Measurements from ENCODE around the gene TCHP.
"Not testable (repeated sequence)": the region's sequence is repeated elsewhere in the genome, so short reads cannot be mapped to it uniquely, and the experiment has no call there.

Gene TCHP
- total RNA-seq: 37.1 reads per million, percentile 61 among the genes with 10 or more reads in this experiment

- DNase-seq: peak; percentile 63
These were observed at the start of gene TCHP for GRCh38 chr12:109899783-109900751. TSS of gene TCHP (plus strand) at chr12:109900274. CDS start at chr12:109903027, 2,753 bp downstream.

- not testable (repeated sequence) for DNase-seq
These were observed 49.6 kb upstream of the TCHP start for GRCh38 chr12:109850518-109850917.

GRCh38 chr12:109855377-109855776, 44.7 kb upstream of the TCHP start:
- no peak for DNase-seq

- DNase-seq: no peak
These were observed 42.4 kb upstream of the TCHP start for GRCh38 chr12:109857715-109858114.

GRCh38 chr12:109858764-109859163, 41.3 kb upstream of the TCHP start:
- DNase-seq: no peak

- DNase-seq: no peak
These were observed 39.1 kb upstream of the TCHP start for GRCh38 chr12:109860977-109861376.

GRCh38 chr12:109861689-109862314, 38.3 kb upstream of the TCHP start:
- no peak for DNase-seq

- not testable (repeated sequence) for DNase-seq
These were observed 37.6 kb upstream of the TCHP start for GRCh38 chr12:109862491-109862890.

- no peak for DNase-seq
These were observed 36.0 kb upstream of the TCHP start for GRCh38 chr12:109863847-109864712.

GRCh38 chr12:109864916-109865315, 35.2 kb upstream of the TCHP start:
- DNase-seq: no peak

- DNase-seq: no peak
These were observed 31.7 kb upstream of the TCHP start for GRCh38 chr12:109868182-109869051.

- DNase-seq: no peak
These were observed 29.4 kb upstream of the TCHP start for GRCh38 chr12:109870648-109871047.

- DNase-seq: no peak
These were observed 28.3 kb upstream of the TCHP start for GRCh38 chr12:109871668-109872314.

- no peak for DNase-seq
These were observed 26.4 kb upstream of the TCHP start for GRCh38 chr12:109873653-109874052.

GRCh38 chr12:109875572-109876131, 24.4 kb upstream of the TCHP start:
- DNase-seq: no peak

GRCh38 chr12:109876406-109876805, 23.7 kb upstream of the TCHP start:
- no peak for DNase-seq

- no peak for DNase-seq
These were observed 22.4 kb upstream of the TCHP start for GRCh38 chr12:109877504-109878246.

- DNase-seq: no peak
These were observed 21.8 kb upstream of the TCHP start for GRCh38 chr12:109878247-109878625.

GRCh38 chr12:109878749-109879148, 21.3 kb upstream of the TCHP start:
- no peak for DNase-seq

GRCh38 chr12:109879351-109880042, 20.6 kb upstream of the TCHP start:
- DNase-seq: no peak
